Activated naive CD4-positive, alpha-beta T cell treated with anti-CD3 and anti-CD28 coated beads, Interleukin-2, amount 50 U/mL, for 72 hours (primary cell): ENCODE results near the gene GALNT10. TPM values are rescaled to one million over a fixed set of nuclear protein-coding genes. Genes with fewer than 3 reads are reported as not detected.

Source experiments
- ATAC-seq, 2 donors: fragments of 150-1000 bp; cut with Tn5 transposase; 2 replicates each; pipeline ENCODE4 v1.10.0; 2021; ENCODE audit warnings: mild to moderate bottlenecking in 2 of 2, moderate library complexity in 2 of 2
- DNase-seq, 2 donors: peaks; one replicate each; pipeline ENCODE4 v3.0.0; 2021 to 2022; ENCODE audit warnings: low spot score in 2 of 2
- H3K27ac Mint-ChIP-seq, 2 donors: one replicate each; pipeline ENCODE4 v1.8.0; 2022; ENCODE audit warnings: mild to moderate bottlenecking in 2 of 2, mixed read lengths in 2 of 2
- H3K36me3 Mint-ChIP-seq, 2 donors: one replicate each; pipeline ENCODE4 v1.8.0; 2022; ENCODE audit warnings: mixed read lengths in 2 of 2
- H3K9me3 Mint-ChIP-seq, 2 donors: one replicate each; pipeline ENCODE4 v1.8.0; 2022; ENCODE audit warnings: mixed read lengths in 2 of 2
- total RNA-seq, 2 donors: library from RNA; stranded (reverse); gene quantifications; one replicate each; pipeline ENCODE4 v1.2.3, GENCODE V29; 2022

GALNT10 gene
- total RNA-seq, 2 donors from 2014 or later = 22.9 to 66.2 TPM

DNA sequence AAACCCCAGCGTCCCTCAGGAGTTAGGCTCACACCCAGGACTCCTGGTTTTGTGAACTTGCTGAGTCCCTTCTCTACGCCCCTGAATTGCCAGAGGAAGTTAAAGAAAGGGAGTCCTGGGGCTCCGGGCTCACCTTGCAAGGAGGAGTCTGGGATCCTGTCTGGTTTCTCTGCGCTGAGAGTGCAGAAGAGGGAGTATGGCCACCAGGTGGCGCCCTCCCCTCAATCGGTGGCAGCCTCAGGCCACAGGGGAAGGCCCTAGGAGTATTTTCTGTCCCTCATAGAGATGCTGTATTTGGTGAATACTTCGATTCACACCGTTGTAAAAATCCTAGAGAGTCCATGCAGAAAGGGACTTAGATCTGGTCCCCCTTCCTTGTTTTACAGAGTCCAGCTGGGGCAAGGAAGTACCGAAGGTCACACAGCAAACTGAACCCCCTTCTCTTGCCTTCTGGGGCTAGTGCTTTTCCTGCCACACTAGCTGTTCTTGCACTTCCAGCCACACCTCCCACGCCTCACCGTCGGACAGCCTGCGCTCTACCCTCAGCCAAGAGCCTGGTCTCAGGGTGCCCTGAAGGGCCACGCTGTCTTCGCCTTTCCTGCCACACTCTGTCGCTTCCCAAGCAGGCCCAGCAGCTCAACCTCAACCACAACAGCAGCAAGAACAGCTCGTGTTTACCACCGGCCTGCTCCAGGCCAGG is 277.3 kb downstream of the GALNT10 start:
- Mint-ChIP-seq H3K27ac (peak overlapping the region in 1 of 2 donors; percentile 78), H3K9me3 (no peaks in the 10 kb centered on the region), H3K36me3 (no peaks in the 10 kb centered on the region)
- DNase-seq = peak; percentile 66 to 85
- ATAC-seq = peak; percentile 96

GRCh38 chr5:154470137-154470536 is 279.6 kb downstream of the GALNT10 start:
- ATAC-seq (no peak), DNase-seq (no peak)
- H3K36me3 Mint-ChIP-seq = peaks cover 0 to 8% of the 10 kb centered on the region in 2 donors
- H3K9me3 Mint-ChIP-seq = no peaks in the 10 kb centered on the region
- H3K27ac Mint-ChIP-seq = no peak overlapping the region

Other genes with a start within 250 kb of the GALNT10 start
- 10 to 100 TPM; 23.2 to 24.2 TPM for gene FAM114A2, start 151.8 kb upstream of the GALNT10 start, total RNA-seq
- 10 to 100 TPM; 12.5 to 16.8 TPM for gene MFAP3, start 151.8 kb upstream of the GALNT10 start, total RNA-seq